Gastroesophageal sphincter (tissue), 4 donors: ENCODE measurements around the gene CPNE8. TPM values are rescaled to one million over a fixed set of nuclear protein-coding genes. Genes with fewer than 3 reads are reported as not detected.

Source experiments
- ATAC-seq: fragments of 150-250 bp; one replicate; pipeline ENCODE4 v1.9.1; 2016; ENCODE audit warnings: mild to moderate bottlenecking, moderate library complexity
- H3K27ac ChIP-seq, 4 donors: fragments of 200-600 bp; sonication (generic) in 3 of 4; 1 replicate in 3 of 4; 2 replicates in 1 of 4; pipeline ENCODE4 v1.5.1; 2016 to 2019
- H3K27me3 ChIP-seq: fragments of 200-600 bp; sonication (generic); one replicate; pipeline ENCODE4 v1.5.1; 2019
- H3K36me3 ChIP-seq, 2 donors: fragments of 200-600 bp; sonication (generic); one replicate each; pipeline ENCODE4 v1.5.1; 2019; ENCODE audit warnings: control low read depth in 1 of 2
- H3K4me1 ChIP-seq, 3 donors: fragments of 200-600 bp; sonication (generic); 1 replicate in 2 of 3; 2 replicates in 1 of 3; pipeline ENCODE4 v1.5.1; 2016 to 2019; ENCODE audit warnings: control low read depth in 2 of 3
- H3K4me3 ChIP-seq, 2 donors: fragments of 200-600 bp; sonication (generic); one replicate each; pipeline ENCODE4 v1.5.1; 2019; ENCODE audit warnings: mild to moderate bottlenecking in 1 of 2, moderate library complexity in 1 of 2
- H3K9me3 ChIP-seq, 3 donors: fragments of 200-600 bp; sonication (generic); one replicate each; pipeline ENCODE4 v1.5.1; 2017 to 2019; ENCODE audit warnings: control low read depth in 2 of 3
- EP300 ChIP-seq: sonication (generic); formaldehyde crosslinking; IDR thresholded peaks from one replicate; pipeline ENCODE4 v1.6.1; 2017; ENCODE audit warnings: antibody characterized with exemption, mild to moderate bottlenecking
- POLR2A ChIP-seq, 2 donors: fragments of 450-650 bp; IDR thresholded peaks; one replicate each; pipeline ENCODE4 v1.6.1; 2017; ENCODE audit warnings: antibody characterized with exemption in 2 of 2, mild to moderate bottlenecking in 2 of 2, moderate library complexity in 1 of 2
- POLR2AphosphoS5 ChIP-seq: sonication (generic); formaldehyde crosslinking; IDR thresholded peaks from one replicate; pipeline ENCODE4 v1.6.1; 2017; ENCODE audit warnings: antibody characterized with exemption
- WGBS, 2 donors: methylation state at CpG; one replicate each; pipeline ENCODE4 v1.1.5; 2018; ENCODE audit warnings: low coverage in 1 of 2; 5-methylcytosine and 5-hydroxymethylcytosine counted together
- total RNA-seq, 4 donors: library from RNA; depleted of rRNA; stranded (reverse); fragments of >200 nt; gene quantifications; one replicate each; pipeline ENCODE4 v1.1.0, GENCODE V29; 2016
- TF ChIP-seq, protein P1 (sequence below), 4 experiments: fragments of 200-600 bp in 2 of 4; fragments of 450-650 bp in 2 of 4; sonication (generic) in 1 of 4; IDR thresholded peaks; one replicate each; pipeline ENCODE4 v1.5.1; 2017 to 2019; ENCODE audit warnings: antibody characterized with exemption in 4 of 4, mild to moderate bottlenecking in 2 of 4, moderate library complexity in 2 of 4

The CPNE8 gene
- total RNA-seq, 4 donors from 2014 or later = 15.5 to 44.2 (median 21.2) TPM

DNA sequence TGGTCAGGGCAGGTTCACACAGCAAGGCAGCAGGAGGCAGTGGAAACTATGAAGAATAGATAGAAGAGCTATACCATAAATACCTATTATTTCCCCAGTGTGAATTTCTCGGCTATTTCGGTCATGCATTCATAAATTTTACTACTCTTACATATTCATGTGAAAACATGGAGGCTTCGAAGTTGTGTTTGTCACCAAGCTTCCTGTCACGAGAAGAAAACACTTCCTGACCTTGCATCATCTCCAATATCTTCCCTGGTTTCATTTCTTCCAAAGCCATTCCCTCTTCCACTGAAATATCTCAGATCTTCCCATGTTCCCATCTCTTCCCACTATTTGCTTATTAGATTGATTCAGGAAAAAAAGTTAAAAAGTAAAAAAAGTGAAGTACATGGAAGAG lies 80.4 kb downstream of the CPNE8 start:
- Histone ChIP-seq H3K4me1 (no peaks in the 10 kb centered on the region), H3K27me3 (no peaks in the 10 kb centered on the region), H3K9me3 (no peaks in the 10 kb centered on the region), H3K27ac (no peak overlapping the region), H3K4me3 (no peak overlapping the region), H3K36me3 (peaks cover 0 to 8% of the 10 kb centered on the region in 2 donors)
- TF ChIP-seq, protein P1, sequence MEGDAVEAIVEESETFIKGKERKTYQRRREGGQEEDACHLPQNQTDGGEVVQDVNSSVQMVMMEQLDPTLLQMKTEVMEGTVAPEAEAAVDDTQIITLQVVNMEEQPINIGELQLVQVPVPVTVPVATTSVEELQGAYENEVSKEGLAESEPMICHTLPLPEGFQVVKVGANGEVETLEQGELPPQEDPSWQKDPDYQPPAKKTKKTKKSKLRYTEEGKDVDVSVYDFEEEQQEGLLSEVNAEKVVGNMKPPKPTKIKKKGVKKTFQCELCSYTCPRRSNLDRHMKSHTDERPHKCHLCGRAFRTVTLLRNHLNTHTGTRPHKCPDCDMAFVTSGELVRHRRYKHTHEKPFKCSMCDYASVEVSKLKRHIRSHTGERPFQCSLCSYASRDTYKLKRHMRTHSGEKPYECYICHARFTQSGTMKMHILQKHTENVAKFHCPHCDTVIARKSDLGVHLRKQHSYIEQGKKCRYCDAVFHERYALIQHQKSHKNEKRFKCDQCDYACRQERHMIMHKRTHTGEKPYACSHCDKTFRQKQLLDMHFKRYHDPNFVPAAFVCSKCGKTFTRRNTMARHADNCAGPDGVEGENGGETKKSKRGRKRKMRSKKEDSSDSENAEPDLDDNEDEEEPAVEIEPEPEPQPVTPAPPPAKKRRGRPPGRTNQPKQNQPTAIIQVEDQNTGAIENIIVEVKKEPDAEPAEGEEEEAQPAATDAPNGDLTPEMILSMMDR (IDR thresholded peaks at IDR 0.05) = no peak
- TF ChIP-seq EP300 (no peak), POLR2A (IDR thresholded peaks at IDR 0.05) (no peak)
- 77 to 94% methylated on average over 4 of the region's 4 CpGs for WGBS, 2 donors
- no peak for ATAC-seq

DNA sequence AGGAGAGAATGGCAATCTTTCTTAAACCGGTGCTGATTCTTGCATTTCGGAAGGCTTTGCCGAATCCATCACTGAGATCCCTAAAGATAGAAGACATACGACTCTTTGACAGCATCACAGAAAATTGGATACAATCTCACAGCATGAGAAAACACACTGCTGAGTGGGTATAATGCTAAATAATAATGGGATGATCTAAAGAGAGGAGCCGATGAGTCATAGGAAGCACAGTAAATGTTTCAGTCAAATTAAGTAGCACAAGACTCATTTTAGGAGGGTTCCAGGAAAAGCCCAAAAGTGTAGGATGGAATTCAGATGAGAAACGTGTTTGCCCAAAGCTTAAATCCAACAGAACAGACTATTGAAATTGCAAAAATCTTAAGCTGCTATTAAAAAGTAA lies 81.7 kb downstream of the CPNE8 start:
- WGBS, 2 donors = 74 to 84% methylated on average over 3 to 5 of the region's 6 CpGs
- Histone ChIP-seq H3K4me3 (no peak overlapping the region), H3K4me1 (no peaks in the 10 kb centered on the region), H3K9me3 (no peaks in the 10 kb centered on the region), H3K36me3 (peaks cover 0 to 8% of the 10 kb centered on the region in 2 donors), H3K27ac (no peak overlapping the region), H3K27me3 (no peaks in the 10 kb centered on the region)
- TF ChIP-seq POLR2A (IDR thresholded peaks at IDR 0.05) = no peak
- no peak for TF ChIP-seq POLR2AphosphoS5
- no peak for ATAC-seq

DNA sequence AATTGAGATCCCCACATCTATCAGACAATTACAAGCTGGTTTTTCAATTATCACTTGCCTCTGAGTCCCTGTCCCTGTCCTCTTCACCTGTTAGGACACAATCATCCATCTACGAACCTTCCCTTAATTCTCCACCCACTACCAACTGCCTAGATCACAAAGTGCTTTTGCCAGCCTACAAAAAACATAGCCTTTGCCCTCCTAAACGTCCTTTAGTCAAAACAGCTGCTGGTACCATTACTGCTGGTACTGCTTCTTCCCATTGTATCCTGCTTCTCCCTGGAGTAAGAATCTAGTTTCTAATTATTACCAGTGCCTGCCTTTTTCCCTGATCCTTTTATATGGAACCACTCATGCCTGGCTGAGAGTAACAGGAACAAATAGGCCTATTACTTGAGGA lies 82.1 kb downstream of the CPNE8 start:
- ATAC-seq = no peak
- TF ChIP-seq POLR2AphosphoS5 (no peak), EP300 (no peak)
- Histone ChIP-seq H3K27me3 (no peaks in the 10 kb centered on the region), H3K36me3 (peaks cover 0 to 8% of the 10 kb centered on the region in 2 donors), H3K27ac (no peak overlapping the region), H3K4me3 (no peak overlapping the region), H3K4me1 (no peaks in the 10 kb centered on the region), H3K9me3 (no peaks in the 10 kb centered on the region)
- 48 to 79% methylated on average over 2 of the region's 2 CpGs for WGBS, 2 donors

DNA sequence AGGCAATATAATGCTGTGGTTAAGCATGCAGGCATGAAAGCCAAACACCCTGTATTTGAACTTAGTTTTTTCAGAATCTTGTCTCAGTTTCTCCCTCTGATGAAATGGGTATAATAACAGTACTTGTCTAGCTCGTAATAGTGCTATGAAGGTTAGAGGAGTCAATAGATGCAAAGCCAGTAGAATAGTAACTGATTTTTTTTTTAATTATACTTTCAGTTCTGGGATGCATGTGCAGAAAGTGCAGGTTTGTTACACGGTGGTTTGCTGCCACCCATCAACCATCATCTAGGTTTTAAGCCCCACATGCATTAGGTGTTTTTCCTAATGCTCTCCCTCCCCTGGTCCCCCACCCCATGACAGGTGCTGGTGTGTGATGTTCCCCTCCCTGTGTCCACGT lies 87.4 kb downstream of the CPNE8 start:
- peaks cover 0 to 3% of the 10 kb centered on the region in 2 donors for H3K36me3 ChIP-seq

DNA sequence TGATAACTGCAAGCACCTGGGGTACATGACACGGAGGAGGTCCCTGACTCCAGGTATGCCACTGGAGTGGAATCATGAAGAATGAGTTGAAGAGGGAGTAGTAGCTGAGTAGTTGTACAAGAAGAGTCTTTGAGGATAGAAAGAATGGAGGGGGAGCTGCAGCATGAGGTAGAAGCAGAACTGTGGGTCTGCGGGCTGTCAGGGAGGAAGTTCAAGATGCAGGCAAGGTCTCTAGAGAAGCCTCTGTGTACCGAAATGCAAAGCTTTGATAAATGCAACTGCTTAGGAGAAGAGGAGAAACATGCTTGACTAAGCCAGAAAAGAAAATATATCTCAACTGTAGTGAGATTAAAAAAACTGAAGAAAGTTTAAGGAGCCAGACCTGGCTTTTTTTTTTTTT lies 91.5 kb downstream of the CPNE8 start:
- Histone ChIP-seq H3K4me3 (no peak overlapping the region), H3K27ac (no peak overlapping the region), H3K9me3 (no peaks in the 10 kb centered on the region), H3K27me3 (no peaks in the 10 kb centered on the region), H3K36me3 (peaks cover 0 to 18% of the 10 kb centered on the region in 2 donors), H3K4me1 (no peaks in the 10 kb centered on the region)
- TF ChIP-seq EP300 = no peak
- no peak for ATAC-seq
- WGBS, 2 donors = 83 to 90% methylated on average over 2 to 3 of the region's 3 CpGs

More for the DNA sequence above, 87.4 kb downstream of the CPNE8 start:
- TF ChIP-seq POLR2A (IDR thresholded peaks at IDR 0.05) (no peak), POLR2AphosphoS5 (no peak), EP300 (no peak)
- TF ChIP-seq, protein P1 (IDR thresholded peaks at IDR 0.05) = no peak
- ATAC-seq = no peak
- Histone ChIP-seq H3K27me3 (no peaks in the 10 kb centered on the region), H3K4me3 (no peak overlapping the region), H3K27ac (no peak overlapping the region), H3K9me3 (no peaks in the 10 kb centered on the region), H3K4me1 (no peaks in the 10 kb centered on the region)
- 72 to 92% methylated on average over 2 of the region's 3 CpGs for WGBS, 2 donors

DNA sequence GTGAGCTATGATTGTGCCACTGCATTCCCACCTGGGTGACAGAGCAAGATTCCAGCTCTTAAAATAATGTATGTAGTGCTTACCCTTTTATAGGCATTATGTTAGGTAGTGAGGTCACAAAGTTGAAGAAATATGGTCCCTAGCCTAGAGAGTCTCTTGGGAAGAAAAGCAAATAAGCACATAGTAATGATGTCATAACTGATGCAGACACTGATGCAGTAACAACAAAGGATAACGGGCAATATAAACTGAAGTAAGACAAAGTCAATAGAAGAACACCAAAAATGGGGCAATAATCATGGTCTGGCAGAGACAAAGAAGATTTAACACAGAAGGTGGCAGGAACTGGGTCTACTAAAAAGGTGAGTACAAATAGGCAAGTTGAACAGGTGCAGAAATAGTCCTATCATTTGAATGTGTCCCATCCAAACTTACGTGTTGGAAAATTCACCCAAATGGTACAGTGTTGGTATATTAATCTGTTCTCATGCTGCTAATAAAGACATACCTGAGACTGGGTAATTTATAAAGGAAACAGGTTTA lies 93.5 kb downstream of the CPNE8 start:
- H3K36me3 ChIP-seq = peaks cover 0 to 18% of the 10 kb centered on the region in 2 donors
- TF ChIP-seq EP300 (no peak), POLR2AphosphoS5 (no peak), POLR2A (IDR thresholded peaks at IDR 0.05) (no peak)
- TF ChIP-seq, protein P1 (IDR thresholded peaks at IDR 0.05) = no peak
- ATAC-seq = no peak
- WGBS, 2 donors = 91 to 100% methylated on average over 2 of the region's 2 CpGs
- no peak overlapping the region for H3K27ac ChIP-seq
- H3K4me1 ChIP-seq = no peaks in the 10 kb centered on the region
- H3K4me3 ChIP-seq = no peak overlapping the region
- no peaks in the 10 kb centered on the region for H3K27me3 ChIP-seq
- no peaks in the 10 kb centered on the region for H3K9me3 ChIP-seq
